Measurements from ENCODE around the gene MAP3K13. TPM values are rescaled to one million over a fixed set of nuclear protein-coding genes. Genes with fewer than 3 reads are reported as not detected.
"Not testable (repeated sequence)": the region's sequence is repeated elsewhere in the genome, so short reads cannot be mapped to it uniquely, and the experiment has no call there.

MAP3K13 gene
- total RNA-seq, 1 donor from 2014 or later: 14.5 TPM

GRCh38 chr3:185424435-185424834, 61.5 kb downstream of the MAP3K13 start:
- FAIRE-seq: no peak

GRCh38 chr3:185430375-185430774, 67.4 kb downstream of the MAP3K13 start:
- DNase-seq (ENCODE audit: low read depth): no peak
- Histone ChIP-seq H3K4me3 (ENCODE audit: low read depth, low read length) (no peak overlapping the region), H3K36me3 (ENCODE audit: control insufficient read depth, insufficient read depth, low read length) (peaks cover 2% of the 10 kb centered on the region), H3K27me3 (ENCODE audit: control insufficient read depth, insufficient read depth, low read length) (no peaks in the 10 kb centered on the region)
- no peak for FAIRE-seq
- no peak for TF ChIP-seq CTCF (IDR thresholded peaks at IDR 0.05; ENCODE audit: insufficient read depth, low read length, severe bottlenecking)

More at GRCh38 chr3:185424435-185424834, 61.5 kb downstream of the MAP3K13 start:
- no peak overlapping the region for H3K4me3 ChIP-seq (ENCODE audit: low read depth, low read length)
- DNase-seq (ENCODE audit: low read depth): no peak
- TF ChIP-seq CTCF (IDR thresholded peaks at IDR 0.05; ENCODE audit: insufficient read depth, low read length, severe bottlenecking): no peak
- H3K36me3 ChIP-seq (ENCODE audit: control insufficient read depth, insufficient read depth, low read length): peaks cover 2% of the 10 kb centered on the region
- no peaks in the 10 kb centered on the region for H3K27me3 ChIP-seq (ENCODE audit: control insufficient read depth, insufficient read depth, low read length)

GRCh38 chr3:185439745-185440466, 77.0 kb downstream of the MAP3K13 start:
- FAIRE-seq: no peak

GRCh38 chr3:185442031-185442430, 79.1 kb downstream of the MAP3K13 start:
- TF ChIP-seq CTCF (IDR thresholded peaks at IDR 0.05; ENCODE audit: insufficient read depth, low read length, severe bottlenecking): no peak
- H3K4me3 ChIP-seq (ENCODE audit: low read depth, low read length): no peak overlapping the region
- FAIRE-seq (no peak), DNase-seq (ENCODE audit: low read depth) (no peak)
- H3K36me3 ChIP-seq (ENCODE audit: control insufficient read depth, insufficient read depth, low read length): no peaks in the 10 kb centered on the region
- no peaks in the 10 kb centered on the region for H3K27me3 ChIP-seq (ENCODE audit: control insufficient read depth, insufficient read depth, low read length)

More at GRCh38 chr3:185439745-185440466, 77.0 kb downstream of the MAP3K13 start:
- no peak overlapping the region for H3K4me3 ChIP-seq (ENCODE audit: low read depth, low read length)
- no peaks in the 10 kb centered on the region for H3K27me3 ChIP-seq (ENCODE audit: control insufficient read depth, insufficient read depth, low read length)
- no peak for TF ChIP-seq CTCF (IDR thresholded peaks at IDR 0.05; ENCODE audit: insufficient read depth, low read length, severe bottlenecking)
- H3K36me3 ChIP-seq (ENCODE audit: control insufficient read depth, insufficient read depth, low read length): no peaks in the 10 kb centered on the region
- DNase-seq (ENCODE audit: low read depth): no peak

GRCh38 chr3:185444329-185444728, 81.4 kb downstream of the MAP3K13 start:
- Histone ChIP-seq H3K4me3 (ENCODE audit: low read depth, low read length) (no peak overlapping the region), H3K36me3 (ENCODE audit: control insufficient read depth, insufficient read depth, low read length) (no peaks in the 10 kb centered on the region), H3K27me3 (ENCODE audit: control insufficient read depth, insufficient read depth, low read length) (no peaks in the 10 kb centered on the region)
- no peak for TF ChIP-seq CTCF (IDR thresholded peaks at IDR 0.05; ENCODE audit: insufficient read depth, low read length, severe bottlenecking)
- FAIRE-seq: no peak
- DNase-seq (ENCODE audit: low read depth): no peak

GRCh38 chr3:185448107-185448506, 85.2 kb downstream of the MAP3K13 start:
- Histone ChIP-seq H3K4me3 (ENCODE audit: low read depth, low read length) (no peak overlapping the region), H3K27me3 (ENCODE audit: control insufficient read depth, insufficient read depth, low read length) (no peaks in the 10 kb centered on the region), H3K36me3 (ENCODE audit: control insufficient read depth, insufficient read depth, low read length) (no peaks in the 10 kb centered on the region)
- TF ChIP-seq CTCF (IDR thresholded peaks at IDR 0.05; ENCODE audit: insufficient read depth, low read length, severe bottlenecking): no peak
- DNase-seq (ENCODE audit: low read depth) (peak; percentile 52), FAIRE-seq (no peak)

- not testable (repeated sequence) for FAIRE-seq; H3K36me3 ChIP-seq (ENCODE audit: control insufficient read depth, insufficient read depth, low read length); DNase-seq (ENCODE audit: low read depth)
Measured at GRCh38 chr3:185451432-185451831, 88.5 kb downstream of the MAP3K13 start.

More at GRCh38 chr3:185451432-185451831, 88.5 kb downstream of the MAP3K13 start:
- H3K27me3 ChIP-seq (ENCODE audit: control insufficient read depth, insufficient read depth, low read length); H3K4me3 ChIP-seq (ENCODE audit: low read depth, low read length): not testable (repeated sequence)

Data from bronchial epithelial cell (primary cell).